HCT116 (cell line): ENCODE results near the gene LRFN3. TPM values are rescaled to one million over a fixed set of nuclear protein-coding genes. Genes with fewer than 3 reads are reported as not detected.

ENCODE experiments used
- ATAC-seq: fragments of 200-7000 bp; cut with Tn5 transposase; 2 replicates; pipeline ENCODE4 v1.9.1; 2020; ENCODE audit warnings: mild to moderate bottlenecking, moderate library complexity
- BruUV-seq: library from RNA; stranded (reverse); fragments of 400-500 nt; replicated peaks from 2 replicates; lab custom pipeline; 2021; lab: Mats Ljungman, UMichigan
- CTCF ChIA-PET: fragments of 300-600 bp; sonication (Branson Sonifier 250); formaldehyde crosslinking; loops from one replicate; lab custom pipeline; 2021; ENCODE audit warnings: antibody characterized with exemption; lab: Charles Lee
- POLR2A ChIA-PET: fragments of 300-600, 350-600 bp; sonication (Branson Sonifier 250); formaldehyde crosslinking; loops from one replicate; lab custom pipeline; 2021; ENCODE audit warnings: antibody characterized with exemption; lab: Charles Lee
- RAD21 ChIA-PET, 2 experiments: fragments of 300-600 bp; sonication (Branson Sonifier 250); formaldehyde crosslinking; loops; one replicate each; lab custom pipeline; 2023; ENCODE audit warnings: low total read pairs in 2 of 2; ENCODE audit not compliant: uncharacterized antibody in 2 of 2, unreplicated experiment in 2 of 2, low non-redundant PET in 1 of 2; lab: Charles Lee
- DNase-seq: peaks from one replicate; pipeline ENCODE4 v3.0.0-alpha.2; 2010; ENCODE audit warnings: low read depth, low spot score
- H2AFZ ChIP-seq: fragments of 200-600 bp; shearing (Covaris generic), sonication (generic); 2 replicates; pipeline ENCODE4 v1.6.1; 2017; ENCODE audit warnings: low read depth, mixed run types, mixed read lengths, antibody characterized with exemption, low read length; ENCODE audit not compliant: poor library complexity, severe bottlenecking
- H3K27ac ChIP-seq: 2 replicates; pipeline ENCODE4 v1.5.1; 2012; ENCODE audit warnings: low read depth, low read length
- H3K27me3 ChIP-seq: fragments of 200-600 bp; sonication (generic); 2 replicates; pipeline ENCODE4 v1.6.1; 2016; ENCODE audit warnings: mixed run types, low read length, mixed read lengths; ENCODE audit not compliant: insufficient read depth
- H3K36me3 ChIP-seq, 2 experiments: fragments of 200-500 bp in 1 of 2; fragments of 200-600 bp in 1 of 2; sonication (Bioruptor generic) in 1 of 2; sonication (generic) in 1 of 2; 2 replicates each; pipeline versions ENCODE4 v1.5.1 to v1.6.1; 2014 to 2016; ENCODE audit warnings: low read length in 2 of 2, inconsistent platforms in 1 of 2, mixed read lengths in 1 of 2, mixed run types in 1 of 2; ENCODE audit not compliant: insufficient read depth in 2 of 2, control insufficient read depth in 1 of 2
- H3K4me1 ChIP-seq, 2 experiments: fragments of 200-600 bp in 1 of 2; sonication (generic) in 1 of 2; 2 replicates each; pipeline versions ENCODE4 v1.5.1 to v1.6.1; 2012 to 2017; ENCODE audit warnings: low read length in 2 of 2, inconsistent platforms in 1 of 2, mild to moderate bottlenecking in 1 of 2, mixed read lengths in 1 of 2, mixed run types in 1 of 2, moderate library complexity in 1 of 2; ENCODE audit not compliant: insufficient read depth in 2 of 2, control insufficient read depth in 1 of 2
- H3K4me2 ChIP-seq: fragments of 200-600 bp; sonication (generic); 2 replicates; pipeline ENCODE4 v1.6.1; 2017; ENCODE audit warnings: mixed run types, low read length, mixed read lengths
- H3K4me3 ChIP-seq, 2 experiments: fragments of 200-600 bp in 1 of 2; sonication (generic) in 1 of 2; replicated peaks in 1 of 2; 2 replicates each; pipeline ENCODE4 v1.5.1; 2011 to 2016; ENCODE audit warnings: low read length in 2 of 2, control low read depth in 1 of 2, low read depth in 1 of 2, mild to moderate bottlenecking in 1 of 2, mixed read lengths in 1 of 2, mixed run types in 1 of 2
- H3K79me2 ChIP-seq: fragments of 200-600 bp; sonication (generic); 2 replicates; pipeline ENCODE4 v1.6.1; 2017; ENCODE audit warnings: mild to moderate bottlenecking, mixed run types, low read length, moderate library complexity, mixed read lengths; ENCODE audit not compliant: insufficient read depth
- H3K9ac ChIP-seq: fragments of 200-600 bp; sonication (generic); 2 replicates; pipeline ENCODE4 v1.6.1; 2016; ENCODE audit warnings: low read length, mixed read lengths
- H3K9me2 ChIP-seq: fragments of 200-600 bp; sonication (generic), shearing (Covaris generic); 2 replicates; pipeline ENCODE4 v1.6.1; 2017; ENCODE audit warnings: mixed run types, mild to moderate bottlenecking, moderate library complexity; ENCODE audit not compliant: insufficient read depth
- H3K9me3 ChIP-seq, 2 experiments: fragments of 200-500 bp in 1 of 2; fragments of 200-600 bp in 1 of 2; sonication (Bioruptor generic) in 1 of 2; sonication (generic) in 1 of 2; 2 replicates each; pipeline ENCODE4 v1.6.1; 2014 to 2017; ENCODE audit warnings: low read length in 2 of 2, mixed read lengths in 2 of 2, inconsistent platforms in 1 of 2, low read depth in 1 of 2, mild to moderate bottlenecking in 1 of 2, mixed run types in 1 of 2, moderate library complexity in 1 of 2; ENCODE audit not compliant: control insufficient read depth in 1 of 2, insufficient read depth in 1 of 2
- H4K20me1 ChIP-seq: fragments of 200-600 bp; sonication (generic), shearing (Covaris generic); 2 replicates; pipeline ENCODE4 v1.6.1; 2017; ENCODE audit warnings: mixed run types, mild to moderate bottlenecking, moderate library complexity; ENCODE audit not compliant: insufficient read depth
- ATF3 ChIP-seq: IDR thresholded peaks from 2 replicates; pipeline ENCODE4 v1.6.1; 2012
- CBX3 ChIP-seq: IDR thresholded peaks from 2 replicates; pipeline ENCODE4 v1.6.1; 2012; ENCODE audit warnings: low read depth
- CEBPB ChIP-seq: IDR thresholded peaks from 2 replicates; pipeline ENCODE4 v1.6.1; 2012; ENCODE audit warnings: low read depth
- ELF1 ChIP-seq: IDR thresholded peaks from 2 replicates; pipeline ENCODE4 v1.6.1; 2012; ENCODE audit warnings: low read depth, borderline replicate concordance
- EZH2phosphoT487 ChIP-seq: fragments of 200-600 bp; IDR thresholded peaks from 2 replicates; pipeline ENCODE4 v1.6.1; 2018; ENCODE audit warnings: antibody characterized with exemption, borderline replicate concordance
- FOSL1 ChIP-seq: IDR thresholded peaks from 2 replicates; pipeline ENCODE4 v1.6.1; 2012; ENCODE audit warnings: low read depth
- MAX ChIP-seq: IDR thresholded peaks from 2 replicates; pipeline ENCODE4 v1.6.1; 2012
- POLR2AphosphoS5 ChIP-seq: IDR thresholded peaks from 2 replicates; pipeline ENCODE4 v1.6.1; 2011; ENCODE audit warnings: mild to moderate bottlenecking, low read depth, low read length, moderate library complexity
- REST ChIP-seq: IDR thresholded peaks from 2 replicates; pipeline ENCODE4 v1.6.1; 2012; ENCODE audit warnings: low read depth
- SRF ChIP-seq: IDR thresholded peaks from 2 replicates; pipeline ENCODE4 v1.6.1; 2012; ENCODE audit warnings: low read depth
- YY1 ChIP-seq: IDR thresholded peaks from 2 replicates; pipeline ENCODE4 v1.6.1; 2011; ENCODE audit warnings: low read length, low read depth, moderate library complexity, mild to moderate bottlenecking; ENCODE audit not compliant: insufficient replicate concordance; ENCODE audit errors: extremely low read depth
- ZFX ChIP-seq: fragments of 450-650 bp; IDR thresholded peaks from 2 replicates; pipeline ENCODE4 v1.6.1; 2017
- intact Hi-C: fragments of 100-400 bp; cut with micrococcal nuclease; formaldehyde crosslinking; loops from 2 replicates; pipeline ENCODE4 v1.10.0; 2022
- total RNA-seq: library from RNA; stranded (reverse); gene quantifications from one replicate; pipeline ENCODE4 v1.2.1, GENCODE V29; 2021; ENCODE audit not compliant: unreplicated experiment
- TF ChIP-seq, protein P1 (sequence below), 3 experiments: fragments of 200-600 bp in 1 of 3; sonication (generic) in 1 of 3; IDR thresholded peaks in 2 of 3; conservative IDR thresholded peaks in 1 of 3; 2 replicates each; pipeline ENCODE4 v1.5.1; 2012 to 2017; ENCODE audit warnings: low read depth in 2 of 3, low read length in 2 of 3, antibody characterized with exemption in 1 of 3, borderline replicate concordance in 1 of 3, control low read depth in 1 of 3, mild to moderate bottlenecking in 1 of 3, mixed read lengths in 1 of 3, mixed run types in 1 of 3, moderate library complexity in 1 of 3; ENCODE audit not compliant: insufficient read depth in 1 of 3

The LRFN3 gene
- total RNA-seq, 1 experiment from 2014 or later, result 18.8 TPM

DNA sequence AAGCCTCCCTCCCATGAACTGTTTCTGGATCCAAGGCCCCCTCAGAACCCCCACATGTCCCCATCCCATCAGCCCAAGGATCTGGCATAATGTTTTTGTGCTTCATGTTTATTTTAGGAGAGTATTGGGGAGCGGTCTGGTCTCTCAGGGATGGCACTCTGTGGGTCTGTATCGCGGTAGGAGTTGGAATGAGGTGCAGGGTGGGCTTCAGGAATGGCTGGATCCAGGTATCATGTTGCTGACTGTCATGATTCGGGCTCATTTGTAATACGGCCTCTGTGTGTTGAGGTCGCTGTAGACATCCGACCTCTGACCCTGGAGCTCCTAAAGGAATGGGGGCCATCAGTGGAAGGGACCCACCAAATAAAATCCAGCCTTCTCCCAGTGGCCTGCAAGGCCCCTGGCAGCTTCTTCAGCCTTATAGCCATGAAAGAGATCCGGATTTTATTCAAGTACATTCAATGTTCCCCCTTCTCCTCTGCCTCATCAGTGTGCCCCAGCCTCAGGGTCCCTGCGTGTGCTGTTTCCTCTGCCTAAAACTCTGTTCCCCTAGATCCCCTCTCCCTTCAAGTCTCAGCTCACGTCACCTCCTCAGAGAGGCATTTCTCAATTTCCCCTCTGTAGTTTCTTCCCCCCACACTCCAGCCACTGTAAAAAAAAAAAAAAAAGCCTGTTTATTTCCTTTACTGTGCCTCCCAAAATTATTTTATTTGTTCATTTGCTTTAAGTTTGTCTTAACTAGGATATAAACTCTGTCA lies 31.7 kb upstream of the LRFN3 start:
- POLR2A ChIA-PET, result no interaction called here

More for the DNA sequence above, 31.7 kb upstream of the LRFN3 start:
- no TSS peak for BruUV-seq
- intact Hi-C loops, result no loop called here
- Histone ChIP-seq H3K79me2 (peaks cover 8% of the 10 kb centered on the region), H3K27me3 (no peaks in the 10 kb centered on the region), H3K4me1 (peaks cover 17 to 49% of the 10 kb centered on the region in 2 experiments), H3K9ac (no peak overlapping the region), H3K4me2 (peak overlapping the region; percentile 89), H3K4me3 (no peak overlapping the region), H3K9me3 (no peaks in the 10 kb centered on the region), H2AFZ (no peak overlapping the region), H3K27ac (peak overlapping the region; percentile 60; the same call in 1 of the 2 replicates), H4K20me1 (no peaks in the 10 kb centered on the region), H3K9me2 (no peaks in the 10 kb centered on the region), H3K36me3 (no peaks in the 10 kb centered on the region)
- TF ChIP-seq CEBPB, result no peak
- TF ChIP-seq ZFX, result no peak
- TF ChIP-seq YY1, result no peak
- TF ChIP-seq EZH2phosphoT487, result no peak
- TF ChIP-seq ATF3, result no peak
- no peak for TF ChIP-seq REST
- TF ChIP-seq FOSL1, result no peak
- TF ChIP-seq, protein P1, sequence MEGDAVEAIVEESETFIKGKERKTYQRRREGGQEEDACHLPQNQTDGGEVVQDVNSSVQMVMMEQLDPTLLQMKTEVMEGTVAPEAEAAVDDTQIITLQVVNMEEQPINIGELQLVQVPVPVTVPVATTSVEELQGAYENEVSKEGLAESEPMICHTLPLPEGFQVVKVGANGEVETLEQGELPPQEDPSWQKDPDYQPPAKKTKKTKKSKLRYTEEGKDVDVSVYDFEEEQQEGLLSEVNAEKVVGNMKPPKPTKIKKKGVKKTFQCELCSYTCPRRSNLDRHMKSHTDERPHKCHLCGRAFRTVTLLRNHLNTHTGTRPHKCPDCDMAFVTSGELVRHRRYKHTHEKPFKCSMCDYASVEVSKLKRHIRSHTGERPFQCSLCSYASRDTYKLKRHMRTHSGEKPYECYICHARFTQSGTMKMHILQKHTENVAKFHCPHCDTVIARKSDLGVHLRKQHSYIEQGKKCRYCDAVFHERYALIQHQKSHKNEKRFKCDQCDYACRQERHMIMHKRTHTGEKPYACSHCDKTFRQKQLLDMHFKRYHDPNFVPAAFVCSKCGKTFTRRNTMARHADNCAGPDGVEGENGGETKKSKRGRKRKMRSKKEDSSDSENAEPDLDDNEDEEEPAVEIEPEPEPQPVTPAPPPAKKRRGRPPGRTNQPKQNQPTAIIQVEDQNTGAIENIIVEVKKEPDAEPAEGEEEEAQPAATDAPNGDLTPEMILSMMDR (IDR thresholded peaks at IDR 0.05 in 2 of 3, conservative IDR thresholded peaks at IDR 0.05 in 1 of 3; ENCODE audit: borderline replicate concordance in 1 of 3, insufficient read depth in 1 of 3, low read depth in 2 of 3, low read length in 2 of 3), result no peak
- TF ChIP-seq ELF1, result no peak
- TF ChIP-seq CBX3, result no peak
- no peak for TF ChIP-seq MAX
- TF ChIP-seq SRF, result no peak
- no peak for TF ChIP-seq POLR2AphosphoS5
- RAD21 ChIA-PET, result no interaction called here
- CTCF ChIA-PET, result no interaction called here
- no peak for ATAC-seq
- DNase-seq, result no peak
